Caco-2 (cell line): ENCODE measurements around the gene SYNPO. TPM values are rescaled to one million over a fixed set of nuclear protein-coding genes. Genes with fewer than 3 reads are reported as not detected.

ENCODE experiments used
- BruUV-seq: library from RNA; stranded (reverse); fragments of 400-500 nt; replicated peaks from 2 replicates; lab custom pipeline; 2021; lab: Mats Ljungman, UMichigan
- CTCF ChIA-PET: fragments of 300-600 bp; sonication (Branson Sonifier 250); formaldehyde crosslinking; loops from one replicate; lab custom pipeline; 2022; ENCODE audit warnings: antibody characterized with exemption; lab: Charles Lee
- POLR2A ChIA-PET: fragments of 300-600 bp; sonication (Branson Sonifier 250); formaldehyde crosslinking; loops from one replicate; lab custom pipeline; 2022; ENCODE audit warnings: antibody characterized with exemption; lab: Charles Lee
- DNase-seq, 2 experiments: peaks; one replicate each; pipeline versions ENCODE4 v3.0.0 to v3.0.0-alpha.2; 2020 to 2022
- H3K27me3 ChIP-seq: replicated peaks from 2 replicates; pipeline ENCODE4 v1.6.0; 2011; ENCODE audit warnings: low read length; ENCODE audit not compliant: control insufficient read depth, insufficient read depth
- H3K36me3 ChIP-seq: 2 replicates; pipeline ENCODE4 v1.5.1; 2011; ENCODE audit warnings: low read length; ENCODE audit not compliant: control insufficient read depth, insufficient read depth
- H3K4me1 ChIP-seq: fragments of 250-450 bp; sonication (Bioruptor Pico); 2 replicates; pipeline ENCODE4 v1.5.1; 2020; ENCODE audit warnings: mild to moderate bottlenecking
- H3K4me3 ChIP-seq: 2 replicates; pipeline ENCODE4 v1.5.1; 2011; ENCODE audit warnings: low read depth, mild to moderate bottlenecking, control low read depth, low read length
- H3K9me3 ChIP-seq: fragments of 250-450 bp; sonication (Bioruptor Pico); 2 replicates; pipeline ENCODE4 v1.5.1; 2020; ENCODE audit warnings: mild to moderate bottlenecking, moderate library complexity
- H3K27ac Mint-ChIP-seq: one replicate; pipeline ENCODE4 v1.8.0; 2022; ENCODE audit warnings: mixed read lengths; ENCODE audit not compliant: unreplicated experiment
- H3K27me3 Mint-ChIP-seq: one replicate; pipeline ENCODE4 v1.8.0; 2022; ENCODE audit warnings: mixed read lengths; ENCODE audit not compliant: insufficient read depth, unreplicated experiment
- H3K36me3 Mint-ChIP-seq: one replicate; pipeline ENCODE4 v1.8.0; 2022; ENCODE audit warnings: mild to moderate bottlenecking, mixed read lengths; ENCODE audit not compliant: insufficient read depth, unreplicated experiment
- H3K4me1 Mint-ChIP-seq: one replicate; pipeline ENCODE4 v1.8.0; 2022; ENCODE audit warnings: low read depth, mixed read lengths; ENCODE audit not compliant: unreplicated experiment
- H3K4me3 Mint-ChIP-seq: one replicate; pipeline ENCODE4 v1.8.0; 2022; ENCODE audit warnings: mild to moderate bottlenecking, moderate library complexity, mixed read lengths; ENCODE audit not compliant: unreplicated experiment
- H3K9me3 Mint-ChIP-seq: one replicate; pipeline ENCODE4 v1.8.0; 2022; ENCODE audit warnings: mixed read lengths; ENCODE audit not compliant: unreplicated experiment
- CTCF ChIP-seq, 2 experiments: fragments of 200-600 bp in 1 of 2; IDR thresholded peaks; 1 replicate in 1 of 2; 2 replicates in 1 of 2; pipeline versions ENCODE4 v1.5.1 to v1.8.0; 2011 to 2022; ENCODE audit warnings: antibody characterized with exemption in 1 of 2, control low read depth in 1 of 2, inconsistent platforms in 1 of 2, low read depth in 1 of 2, low read length in 1 of 2, mild to moderate bottlenecking in 1 of 2, moderate library complexity in 1 of 2; ENCODE audit not compliant: insufficient read depth in 1 of 2, severe bottlenecking in 1 of 2, unreplicated experiment in 1 of 2
- intact Hi-C: fragments of 100-400 bp; cut with micrococcal nuclease; formaldehyde crosslinking; loops from one replicate; pipeline ENCODE4 v1.10.0; 2022; ENCODE audit not compliant: unreplicated experiment
- total RNA-seq: library from RNA; stranded (reverse); gene quantifications from 2 replicates; pipeline ENCODE4 v1.2.3, GENCODE V29; 2022

The SYNPO gene
- total RNA-seq, 1 experiment from 2014 or later: 25.1 TPM

DNA sequence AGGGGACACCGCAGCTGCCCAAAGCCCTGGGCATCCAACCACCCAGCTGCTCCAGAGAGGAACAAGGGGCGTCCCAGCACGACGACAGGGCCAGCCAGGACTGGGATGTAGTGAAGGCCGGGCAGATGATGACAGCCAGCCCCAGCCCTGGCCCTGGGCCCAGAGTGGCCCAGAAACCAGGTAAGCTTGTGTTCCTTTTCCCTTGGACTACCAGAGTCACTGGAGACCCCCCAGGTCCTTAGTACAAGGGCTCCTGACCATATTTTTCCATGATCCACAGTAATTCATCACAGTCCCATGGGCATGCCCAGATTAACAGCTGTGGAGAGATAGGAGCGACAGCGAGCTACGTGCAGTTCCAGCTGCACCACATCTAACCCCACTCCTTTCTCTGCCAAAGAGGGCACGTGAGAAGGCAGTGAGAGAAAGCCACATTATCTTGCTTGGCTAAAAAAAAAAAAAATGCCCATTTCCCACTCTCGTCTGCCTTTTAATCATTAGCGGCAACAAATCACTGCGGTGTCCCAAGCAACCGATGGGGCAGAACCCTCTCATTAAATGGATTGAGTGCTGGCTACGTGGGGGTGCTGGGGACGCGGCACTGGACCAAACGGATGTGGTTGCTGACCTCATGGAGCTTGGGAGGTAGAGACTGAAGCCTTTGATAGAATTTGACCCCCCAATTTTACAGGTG lies 21.7 kb upstream of the SYNPO start:
- Mint-ChIP-seq H3K36me3 (no peaks in the 10 kb centered on the region), H3K27ac (no peak overlapping the region), H3K27me3 (no peaks in the 10 kb centered on the region), H3K4me3 (no peak overlapping the region), H3K4me1 (peaks cover 11% of the 10 kb centered on the region), H3K9me3 (no peaks in the 10 kb centered on the region)
- H3K36me3 ChIP-seq: no peaks in the 10 kb centered on the region
- CTCF ChIA-PET: no interaction called here
- DNase-seq: no peak
- H3K27me3 ChIP-seq: no peaks in the 10 kb centered on the region
- no peak overlapping the region for H3K4me3 ChIP-seq
- H3K9me3 ChIP-seq: no peaks in the 10 kb centered on the region
- no TSS peak for BruUV-seq
- peaks cover 8% of the 10 kb centered on the region for H3K4me1 ChIP-seq
- intact Hi-C loops: no loop called here
- no peak for TF ChIP-seq CTCF (IDR thresholded peaks at IDR 0.05; ENCODE audit: insufficient read depth in 1 of 2, low read depth in 1 of 2, low read length in 1 of 2, severe bottlenecking in 1 of 2, unreplicated experiment in 1 of 2)
- POLR2A ChIA-PET: interaction anchor here (0.7 kb wide), 1 partner anchor 173 kb away, joined by 5 read pairs; no protein-coding TSS in a partner anchor

DNA sequence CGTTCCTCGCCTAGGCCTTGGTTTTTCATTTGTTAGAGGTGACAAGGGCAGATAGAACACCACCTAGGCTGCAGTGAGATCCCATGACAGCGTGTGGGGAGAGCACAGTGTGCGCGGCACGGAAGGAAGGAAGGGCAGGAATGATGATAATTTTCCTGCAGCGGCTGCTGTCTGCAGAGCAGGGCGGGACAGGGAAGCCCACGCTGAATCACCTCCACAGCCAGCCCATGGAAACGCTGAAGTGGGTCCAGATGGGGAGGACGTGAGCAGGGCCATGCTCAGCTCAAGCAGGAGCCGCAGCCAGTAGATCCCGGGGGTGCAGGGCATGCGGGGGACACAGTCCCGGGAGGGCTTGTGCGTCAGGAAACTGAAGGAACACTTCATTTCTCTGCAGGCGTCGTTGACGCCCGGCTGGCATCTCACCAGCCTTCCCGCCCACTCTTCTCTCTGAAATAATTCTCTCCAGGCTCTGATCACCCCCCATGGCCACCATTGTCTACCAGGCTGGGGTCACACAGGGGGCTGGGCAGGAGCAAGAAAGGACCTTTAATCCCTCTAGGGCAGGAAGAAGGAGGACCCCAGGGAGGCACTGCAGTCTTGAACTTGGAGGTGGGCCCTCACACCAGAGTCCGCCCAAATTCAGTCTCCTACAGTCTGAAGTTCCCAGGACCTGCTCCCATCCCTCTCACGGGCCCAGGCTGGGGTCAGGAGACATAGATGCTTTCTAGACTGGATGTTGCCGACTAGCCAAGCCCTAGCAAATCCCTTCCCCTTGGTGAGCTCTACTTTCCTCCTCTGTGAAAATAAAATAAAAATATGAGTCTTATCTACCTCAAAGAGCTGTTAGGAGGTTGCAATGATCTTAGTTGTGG lies 20.9 kb upstream of the SYNPO start:
- no peaks in the 10 kb centered on the region for H3K36me3 Mint-ChIP-seq
- no peaks in the 10 kb centered on the region for H3K27me3 ChIP-seq
- H3K4me1 Mint-ChIP-seq: peaks cover 19% of the 10 kb centered on the region
- H3K27me3 Mint-ChIP-seq: no peaks in the 10 kb centered on the region
- POLR2A ChIA-PET: interaction anchor here (0.7 kb wide), 1 partner anchor 174 kb away, joined by 5 read pairs; no protein-coding TSS in a partner anchor
- DNase-seq: no peak
- TF ChIP-seq CTCF (IDR thresholded peaks at IDR 0.05; ENCODE audit: insufficient read depth in 1 of 2, low read depth in 1 of 2, low read length in 1 of 2, severe bottlenecking in 1 of 2, unreplicated experiment in 1 of 2): no peak
- BruUV-seq: no TSS peak
- H3K9me3 ChIP-seq: no peaks in the 10 kb centered on the region
- intact Hi-C loops: no loop called here
- no peaks in the 10 kb centered on the region; the same call in 1 of the 2 replicates for H3K4me1 ChIP-seq
- no peak overlapping the region for H3K27ac Mint-ChIP-seq
- no peaks in the 10 kb centered on the region for H3K36me3 ChIP-seq
- H3K4me3 Mint-ChIP-seq: no peak overlapping the region
- CTCF ChIA-PET: interaction anchor here (0.8 kb wide), 1 partner anchor 10 kb away, joined by 3 read pairs; no protein-coding TSS in a partner anchor
- H3K9me3 Mint-ChIP-seq: no peaks in the 10 kb centered on the region
- H3K4me3 ChIP-seq: no peak overlapping the region

- Mint-ChIP-seq H3K27ac (no peak overlapping the region), H3K27me3 (no peaks in the 10 kb centered on the region), H3K9me3 (no peaks in the 10 kb centered on the region), H3K4me3 (no peak overlapping the region), H3K36me3 (no peaks in the 10 kb centered on the region), H3K4me1 (peaks cover 13% of the 10 kb centered on the region)
- Histone ChIP-seq H3K27me3 (no peaks in the 10 kb centered on the region), H3K4me3 (no peak overlapping the region), H3K36me3 (no peaks in the 10 kb centered on the region), H3K4me1 (peaks cover 8% of the 10 kb centered on the region), H3K9me3 (no peaks in the 10 kb centered on the region)
- CTCF ChIA-PET: no interaction called here
- POLR2A ChIA-PET: interaction anchor here (0.8 kb wide), 1 partner anchor 29 kb away, joined by 12 read pairs; no protein-coding TSS in a partner anchor
- no TSS peak for BruUV-seq
- no peak for TF ChIP-seq CTCF (IDR thresholded peaks at IDR 0.05; ENCODE audit: insufficient read depth in 1 of 2, low read depth in 1 of 2, low read length in 1 of 2, severe bottlenecking in 1 of 2, unreplicated experiment in 1 of 2)
- intact Hi-C loops: no loop called here
- no peak for DNase-seq
Observed at GRCh38 chr5:150621301-150621700, 19.2 kb upstream of the SYNPO start.
